Spinal cord (tissue), 10 donors: Measurements from ENCODE around the gene CDKAL1. TPM values are rescaled to one million over a fixed set of nuclear protein-coding genes. Genes with fewer than 3 reads are reported as not detected.
"Not testable (repeated sequence)": the region's sequence is repeated elsewhere in the genome, so short reads cannot be mapped to it uniquely, and the experiment has no call there.

ENCODE experiments used
- DNase-seq, 6 donors: peaks; one replicate each; pipeline versions ENCODE4 v3.0.0 to v3.0.0-alpha.2; 2013 to 2015; ENCODE audit warnings: low spot score in 6 of 6, low read depth in 4 of 6
- H3K27ac ChIP-seq: one replicate; pipeline ENCODE4 v1.5.1; 2013; ENCODE audit warnings: low read depth, low read length, control low read depth
- H3K27me3 ChIP-seq: one replicate; pipeline ENCODE4 v1.6.1; 2013; ENCODE audit warnings: low read length; ENCODE audit not compliant: control insufficient read depth, insufficient read depth
- H3K36me3 ChIP-seq: one replicate; pipeline ENCODE4 v1.6.1; 2013; ENCODE audit warnings: low read length; ENCODE audit not compliant: control insufficient read depth, insufficient read depth
- H3K4me1 ChIP-seq: one replicate; pipeline ENCODE4 v1.6.1; 2013; ENCODE audit warnings: low read length; ENCODE audit not compliant: control insufficient read depth, insufficient read depth
- H3K4me3 ChIP-seq: one replicate; pipeline ENCODE4 v1.5.1; 2013; ENCODE audit warnings: low read depth, low read length, control low read depth
- H3K9me3 ChIP-seq: one replicate; pipeline ENCODE4 v1.6.1; 2013; ENCODE audit warnings: low read length; ENCODE audit not compliant: control insufficient read depth, insufficient read depth
- WGBS: methylation state at CpG from one replicate; pipeline ENCODE4 v1.1.5; 2013; ENCODE audit warnings: missing lambda C conversion rate; ENCODE audit not compliant: insufficient coverage; 5-methylcytosine and 5-hydroxymethylcytosine counted together
- polyA plus RNA-seq, 2 donors: library from polyadenylated mRNA; unstranded; fragments of 120-200 nt; gene quantifications; one replicate each; pipeline ENCODE4 v1.2.1, GENCODE V29; 2013; ENCODE audit not compliant: insufficient read length in 2 of 2
- total RNA-seq, 2 donors: library from RNA; depleted of rRNA in 1 of 2; stranded (reverse); fragments of 120-200 nt in 1 of 2; fragments of >200 nt in 1 of 2; gene quantifications; one replicate each; pipeline versions ENCODE4 v1.2.3 to v1.2.4, GENCODE V29; 2013 to 2014
- donor health status: healthy.

The CDKAL1 gene
- total and polyA plus RNA-seq, 4 donors: 15.1 to 34.2 (median 22.0) TPM

- H3K27me3 ChIP-seq: no peaks in the 10 kb centered on the region
- DNase-seq: no peak
- H3K4me1 ChIP-seq: no peaks in the 10 kb centered on the region
- H3K27ac ChIP-seq: no peak overlapping the region
- H3K36me3 ChIP-seq: no peaks in the 10 kb centered on the region
- 94% methylated on average over 2 of the region's 4 CpGs for WGBS
- H3K9me3 ChIP-seq: no peaks in the 10 kb centered on the region
- H3K4me3 ChIP-seq: no peak overlapping the region
These were observed 108.2 kb downstream of the CDKAL1 start for GRCh38 chr6:20642441-20642840.

- Histone ChIP-seq H3K4me3 (no peak overlapping the region), H3K27ac (no peak overlapping the region), H3K9me3 (no peaks in the 10 kb centered on the region), H3K27me3 (no peaks in the 10 kb centered on the region), H3K4me1 (no peaks in the 10 kb centered on the region), H3K36me3 (no peaks in the 10 kb centered on the region)
- WGBS: no CpG with 5 or more reads among the region's 5 CpGs
- no peak for DNase-seq
These were observed 110.6 kb downstream of the CDKAL1 start for GRCh38 chr6:20644667-20645370.

- WGBS: 100% methylated on average over 1 of the region's 6 CpGs
- not testable (repeated sequence) for H3K36me3 ChIP-seq, H3K4me1 ChIP-seq
These were observed 111.3 kb downstream of the CDKAL1 start for GRCh38 chr6:20645572-20645971.

GRCh38 chr6:20647585-20647984 lies 113.3 kb downstream of the CDKAL1 start:
- Histone ChIP-seq H3K9me3 (no peaks in the 10 kb centered on the region), H3K27ac (no peak overlapping the region), H3K27me3 (no peaks in the 10 kb centered on the region), H3K4me3 (no peak overlapping the region), H3K4me1 (no peaks in the 10 kb centered on the region), H3K36me3 (no peaks in the 10 kb centered on the region)
- no CpG with 5 or more reads among the region's 1 CpG for WGBS
- DNase-seq: no peak

More at GRCh38 chr6:20645572-20645971, 111.3 kb downstream of the CDKAL1 start:
- not testable (repeated sequence) for H3K4me3 ChIP-seq, H3K27ac ChIP-seq, H3K27me3 ChIP-seq, DNase-seq, H3K9me3 ChIP-seq

GRCh38 chr6:20649696-20650470 lies 115.6 kb downstream of the CDKAL1 start:
- H3K9me3 ChIP-seq, DNase-seq: not testable (repeated sequence)
- 94% methylated on average over 3 of the region's 7 CpGs for WGBS

GRCh38 chr6:20652299-20653084 lies 118.2 kb downstream of the CDKAL1 start:
- WGBS: no CpG with 5 or more reads among the region's 8 CpGs
- no peak overlapping the region for H3K4me3 ChIP-seq
- H3K4me1 ChIP-seq: no peaks in the 10 kb centered on the region
- no peak overlapping the region for H3K27ac ChIP-seq
- no peaks in the 10 kb centered on the region for H3K36me3 ChIP-seq
- no peak for DNase-seq
- no peaks in the 10 kb centered on the region for H3K27me3 ChIP-seq
- H3K9me3 ChIP-seq: no peaks in the 10 kb centered on the region

More at GRCh38 chr6:20649696-20650470, 115.6 kb downstream of the CDKAL1 start:
- not testable (repeated sequence) for H3K27ac ChIP-seq, H3K27me3 ChIP-seq, H3K4me3 ChIP-seq, H3K36me3 ChIP-seq, H3K4me1 ChIP-seq

GRCh38 chr6:20653085-20653479 lies 118.8 kb downstream of the CDKAL1 start:
- Histone ChIP-seq H3K27ac (no peak overlapping the region), H3K4me3 (no peak overlapping the region), H3K36me3 (no peaks in the 10 kb centered on the region), H3K9me3 (no peaks in the 10 kb centered on the region), H3K27me3 (no peaks in the 10 kb centered on the region), H3K4me1 (no peaks in the 10 kb centered on the region)
- 100% methylated on average over 2 of the region's 4 CpGs for WGBS
- no peak for DNase-seq

- Histone ChIP-seq H3K9me3 (no peaks in the 10 kb centered on the region), H3K36me3 (no peaks in the 10 kb centered on the region), H3K27ac (no peak overlapping the region), H3K27me3 (no peaks in the 10 kb centered on the region), H3K4me3 (no peak overlapping the region), H3K4me1 (no peaks in the 10 kb centered on the region)
- 83% methylated on average over 3 of the region's 5 CpGs for WGBS
- DNase-seq: no peak
These were observed 121.1 kb downstream of the CDKAL1 start for GRCh38 chr6:20655317-20655716.

- Histone ChIP-seq H3K36me3 (no peaks in the 10 kb centered on the region), H3K4me3 (no peak overlapping the region), H3K4me1 (no peaks in the 10 kb centered on the region), H3K27me3 (no peaks in the 10 kb centered on the region), H3K27ac (no peak overlapping the region), H3K9me3 (no peaks in the 10 kb centered on the region)
- 80% methylated on average over 1 of the region's 2 CpGs for WGBS
- DNase-seq: no peak
These were observed 123.1 kb downstream of the CDKAL1 start for GRCh38 chr6:20657274-20657800.
